CD1c-positive myeloid dendritic cell (primary cell): ENCODE measurements around the gene BPNT1.
A peak's percentile ranks its signal among the peaks of the same experiment; 100 is the strongest.
"Not testable (repeated sequence)": the region's sequence is repeated elsewhere in the genome, so short reads cannot be mapped to it uniquely, and the experiment has no call there.

Experiments used
- DNase-seq: peaks from one replicate; pipeline ENCODE4 v3.0.0-alpha.2; 2016; ENCODE audit errors: extremely low spot score

The BPNT1 gene

GRCh38 chr1:220077887-220078286 lies 11.7 kb downstream of the BPNT1 start:
- DNase-seq: no peak

GRCh38 chr1:220076861-220077762 lies 12.5 kb downstream of the BPNT1 start:
- DNase-seq: no peak

DNA sequence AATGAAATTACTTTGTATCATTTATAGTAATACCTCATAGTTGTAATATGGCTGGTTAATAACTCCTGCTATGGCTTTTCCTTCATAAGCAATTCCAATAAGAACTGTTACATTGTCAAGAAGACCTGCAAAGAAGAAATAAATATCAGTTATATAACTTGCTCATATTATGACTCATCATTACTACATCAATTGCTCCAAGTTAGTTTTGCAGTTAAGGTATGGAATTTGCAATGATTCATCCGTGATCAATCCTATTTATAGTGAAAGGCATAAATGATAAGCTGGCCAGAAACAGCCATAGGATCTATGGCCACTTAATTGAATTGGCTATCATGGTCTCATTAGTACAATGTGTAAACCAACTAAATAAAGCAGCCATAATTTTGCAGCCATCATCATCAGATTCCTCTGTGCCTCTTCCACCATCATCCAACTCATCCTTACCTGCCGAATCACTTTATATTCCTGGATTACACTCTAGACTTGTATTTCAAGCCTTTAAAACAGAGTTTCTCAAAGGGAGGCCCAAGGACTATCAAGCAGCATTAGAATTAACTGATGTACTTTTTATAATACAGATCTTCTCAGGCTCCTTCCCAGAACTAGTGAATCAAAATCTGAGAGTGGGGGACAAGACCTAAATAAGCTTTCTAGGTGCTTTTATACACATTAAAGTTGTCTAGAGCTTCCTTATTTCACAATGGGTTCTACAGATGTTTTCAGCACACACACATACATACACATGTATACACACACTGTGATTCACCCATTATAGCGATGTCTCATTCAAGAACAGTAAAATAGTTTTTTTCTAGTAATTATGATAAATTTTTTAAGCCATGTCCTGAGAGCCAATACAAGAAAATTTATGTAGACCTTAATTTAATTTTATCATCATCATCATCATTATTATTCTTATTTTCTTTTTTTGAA lies 22.1 kb downstream of the BPNT1 start:
- no peak for DNase-seq

GRCh38 chr1:220062629-220063028 lies 27.0 kb downstream of the BPNT1 start:
- no peak for DNase-seq

DNA sequence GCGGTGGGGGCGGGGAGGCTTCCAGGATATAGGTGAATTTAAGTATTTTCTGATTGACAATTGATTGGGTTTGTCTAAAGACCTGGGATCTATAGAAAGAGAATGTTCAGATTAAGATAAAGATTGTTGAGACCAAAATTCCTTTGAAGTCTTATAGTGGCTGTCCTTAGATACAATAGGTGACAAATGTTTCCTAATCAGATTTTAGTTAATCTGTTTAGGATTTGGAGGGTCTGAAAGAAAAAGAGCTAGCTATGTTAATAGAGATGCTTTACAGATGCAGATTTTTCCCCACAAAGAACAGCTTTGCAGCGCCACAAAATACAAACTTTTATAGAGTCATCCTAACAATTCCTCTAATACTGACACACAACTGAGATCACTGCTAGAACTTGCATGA lies 28.7 kb downstream of the BPNT1 start:
- DNase-seq: no peak

GRCh38 chr1:220056374-220056773 lies 33.2 kb downstream of the BPNT1 start:
- no peak for DNase-seq

DNA sequence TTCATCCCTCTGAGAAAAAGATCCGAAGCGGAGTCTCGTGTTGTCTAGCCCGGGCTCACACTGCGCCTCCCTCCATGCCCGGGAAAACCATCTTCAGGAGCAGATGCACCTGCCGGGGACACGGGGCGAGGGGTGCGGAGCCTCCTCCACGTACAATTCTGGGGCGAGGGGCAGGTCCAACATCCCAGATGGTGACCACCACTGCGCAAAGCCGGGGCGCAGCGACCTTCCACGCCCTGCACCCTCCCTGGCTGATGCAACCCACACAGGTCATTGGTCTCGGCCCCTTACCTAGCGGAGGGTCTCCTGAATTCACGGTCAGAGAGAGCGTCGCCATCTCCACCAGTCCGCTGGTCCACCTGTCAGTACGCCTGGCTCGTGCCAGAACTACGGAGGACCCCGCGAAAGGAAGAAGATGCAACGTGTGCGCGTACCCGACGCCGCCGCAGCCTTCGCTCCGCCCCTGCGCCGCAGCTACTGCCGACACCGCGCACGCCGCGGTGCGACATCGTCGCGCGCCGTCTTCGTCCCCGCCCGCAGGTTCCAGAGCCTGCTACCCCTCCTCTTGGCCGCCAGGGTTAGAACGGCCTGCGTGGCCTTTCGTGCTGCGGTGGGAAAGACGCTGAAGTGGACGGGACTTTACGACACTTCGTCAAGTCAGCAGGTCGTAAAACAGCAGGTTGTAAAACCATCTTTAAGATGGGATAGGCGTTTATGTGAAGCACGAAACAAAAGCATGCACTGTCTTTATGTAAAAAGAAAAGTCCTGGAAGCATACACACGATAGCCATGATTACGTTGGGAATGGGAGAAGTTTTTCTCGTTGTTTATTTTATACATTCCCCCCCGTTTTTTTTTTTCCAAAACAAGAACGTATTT lies 43.3 kb downstream of the BPNT1 start, which contains the start of gene EPRS1:
Gene EPRS1 (minus strand): TSS at position 454 of the 879 bp plus-strand sequence. CDS start 117 bp downstream, at position 337.
- peak; percentile 97 for DNase-seq

DNA sequence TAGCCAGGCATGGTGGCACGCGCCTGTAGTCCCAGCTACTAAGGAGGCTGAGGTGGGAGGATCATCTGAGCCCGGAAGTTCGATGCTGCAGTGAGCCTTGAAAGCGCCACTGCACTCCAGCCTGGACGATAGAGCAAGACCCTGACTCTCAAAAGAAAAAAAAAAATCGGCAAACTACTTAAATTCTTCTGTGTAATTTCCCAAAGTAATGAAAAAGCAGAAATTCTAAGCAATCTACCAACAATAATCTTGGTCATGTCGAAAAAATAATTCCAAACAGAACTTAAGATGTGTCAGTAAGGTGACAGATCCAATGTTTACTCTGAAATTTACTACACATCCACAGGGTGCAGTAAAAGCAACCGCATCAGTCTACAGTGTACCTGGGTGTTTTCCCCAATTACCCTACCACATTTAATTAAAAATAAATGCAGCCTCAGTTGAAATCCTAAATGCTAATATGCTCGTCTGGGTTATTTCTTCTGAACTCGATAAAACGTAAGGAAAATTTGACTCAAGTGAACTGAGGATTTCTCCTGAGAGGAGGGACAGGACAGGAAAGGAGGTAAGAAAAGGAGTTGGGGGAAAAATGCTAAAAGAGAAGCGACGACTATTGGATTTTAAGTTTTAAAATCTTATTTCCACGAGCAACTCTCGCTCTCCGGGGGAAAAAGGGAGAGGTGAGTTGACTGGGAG lies 44.1 kb downstream of the BPNT1 start:
- peak; percentile 6 for DNase-seq

- peak; percentile 61 for DNase-seq
These were observed 44.8 kb downstream of the BPNT1 start for GRCh38 chr1:220044678-220045355.

DNA sequence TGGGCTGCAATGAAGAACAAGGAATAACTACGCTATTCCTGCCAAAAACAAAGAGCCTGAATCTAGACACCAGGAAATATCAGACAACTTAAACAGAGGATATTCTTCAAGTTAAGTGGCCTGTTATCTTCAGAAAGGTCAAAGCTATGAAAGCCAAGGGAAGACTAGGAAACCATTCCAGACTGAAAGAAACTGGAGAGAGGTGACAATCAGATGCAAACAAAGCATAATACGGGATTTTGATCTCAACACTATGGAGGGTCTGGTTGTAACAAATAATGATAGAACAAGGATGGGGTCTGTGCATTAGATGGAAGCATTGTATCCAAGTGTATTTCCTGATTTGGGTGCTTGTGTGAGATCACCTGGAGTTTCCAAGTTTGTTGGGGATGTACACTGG lies 45.9 kb downstream of the BPNT1 start:
- DNase-seq: no peak

DNA sequence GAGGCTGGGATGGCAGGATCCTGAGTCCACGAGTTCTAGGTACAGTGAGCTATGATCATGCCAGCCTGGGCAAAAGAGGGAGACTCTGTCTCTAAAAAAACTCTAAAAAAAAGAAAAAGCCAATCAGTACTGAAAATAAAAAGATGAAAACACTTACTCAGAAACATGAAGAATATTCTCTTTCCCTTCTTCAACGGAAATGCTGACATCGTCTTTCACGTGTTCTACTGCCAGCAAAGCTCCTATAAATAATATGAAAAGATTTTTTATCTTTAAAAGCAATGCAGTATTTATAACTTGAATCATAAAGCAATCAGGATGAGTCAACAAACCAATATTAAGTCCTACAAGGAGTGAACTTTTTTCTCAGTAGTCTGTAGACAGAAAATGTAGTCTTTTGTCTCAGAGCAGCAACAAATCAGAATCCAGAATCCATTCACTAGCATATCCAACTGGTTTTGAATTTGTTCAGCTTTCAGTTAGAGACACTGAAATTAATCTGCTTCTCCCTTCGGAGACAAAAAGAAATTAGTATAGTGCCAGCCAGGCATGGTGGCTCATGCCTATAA lies 49.5 kb downstream of the BPNT1 start:
- DNase-seq: no peak

DNA sequence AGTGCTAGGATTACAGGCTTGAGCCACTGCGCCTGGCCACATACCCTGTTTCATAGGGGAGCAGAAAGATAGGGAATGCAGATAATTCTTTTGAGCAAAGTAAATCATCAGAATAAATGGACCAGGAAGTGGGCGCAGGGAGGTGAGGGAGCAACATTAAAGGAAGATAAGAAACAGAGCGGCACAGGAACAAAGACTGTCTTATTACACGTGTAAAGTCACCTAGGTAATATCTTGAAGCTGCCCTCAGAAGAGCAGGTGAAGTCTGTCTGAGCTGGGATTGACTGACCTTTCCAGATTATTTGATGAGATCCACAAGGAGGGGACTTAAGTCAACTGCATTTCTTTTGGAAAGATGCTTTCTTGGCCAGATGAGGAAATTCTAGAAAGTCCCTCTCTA lies 50.9 kb downstream of the BPNT1 start:
- DNase-seq: no peak

DNA sequence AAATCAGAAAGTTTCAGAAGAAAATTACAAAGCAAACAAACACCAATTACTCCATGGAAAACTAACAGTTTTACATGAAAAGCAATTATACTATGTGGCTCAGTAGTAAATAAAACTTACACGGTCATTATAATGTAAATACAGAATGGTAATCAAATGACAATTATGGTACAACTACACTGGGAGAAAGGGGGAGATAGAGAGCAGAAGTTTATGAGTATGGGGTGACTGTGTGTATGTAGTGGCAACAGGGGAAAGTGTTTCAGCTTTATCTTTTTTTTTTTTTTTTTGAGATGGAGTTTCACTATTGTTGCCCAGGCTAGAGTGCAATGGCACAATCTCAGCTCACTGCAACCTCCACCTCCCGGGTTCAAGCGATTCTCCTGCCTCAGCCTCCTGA lies 51.8 kb downstream of the BPNT1 start:
- DNase-seq: not testable (repeated sequence)

DNA sequence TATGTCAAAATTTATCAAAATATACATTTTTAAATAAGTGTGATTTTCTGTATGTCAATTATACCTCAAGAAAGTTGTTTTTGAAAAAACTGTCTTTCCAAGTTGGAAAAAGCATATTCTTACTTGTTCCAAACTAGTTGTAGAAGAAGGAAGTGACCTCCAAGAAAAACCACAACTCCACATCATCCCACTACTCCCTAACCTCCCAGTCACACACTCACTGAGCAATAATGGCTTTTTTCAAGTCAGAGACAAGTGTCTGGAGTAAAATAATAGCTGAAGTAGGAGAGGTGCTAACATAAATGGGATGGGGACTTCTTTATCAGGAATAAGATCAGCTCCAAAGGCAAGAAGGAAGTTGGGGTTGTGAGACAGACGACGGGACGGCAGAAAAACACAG lies 56.7 kb downstream of the BPNT1 start:
- no peak for DNase-seq

DNA sequence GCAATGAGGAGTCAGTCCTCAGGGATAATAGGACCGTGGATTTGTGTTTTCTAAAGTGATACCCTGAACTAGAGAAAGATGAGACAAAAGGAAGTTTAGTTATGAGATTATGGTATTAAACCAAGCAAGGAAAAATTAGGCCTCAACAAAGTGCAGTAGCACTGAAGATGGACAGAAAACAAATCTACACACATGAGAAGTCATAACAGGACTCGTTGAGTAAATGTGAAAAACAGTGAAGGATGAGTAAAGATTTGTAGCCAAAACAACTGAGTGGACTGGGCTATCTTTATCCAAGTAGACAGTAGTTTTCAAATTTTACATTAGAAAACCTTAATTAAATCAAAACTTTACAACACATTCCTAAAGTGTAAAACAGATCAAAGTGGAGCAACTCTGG lies 58.3 kb downstream of the BPNT1 start:
- DNase-seq: no peak

DNA sequence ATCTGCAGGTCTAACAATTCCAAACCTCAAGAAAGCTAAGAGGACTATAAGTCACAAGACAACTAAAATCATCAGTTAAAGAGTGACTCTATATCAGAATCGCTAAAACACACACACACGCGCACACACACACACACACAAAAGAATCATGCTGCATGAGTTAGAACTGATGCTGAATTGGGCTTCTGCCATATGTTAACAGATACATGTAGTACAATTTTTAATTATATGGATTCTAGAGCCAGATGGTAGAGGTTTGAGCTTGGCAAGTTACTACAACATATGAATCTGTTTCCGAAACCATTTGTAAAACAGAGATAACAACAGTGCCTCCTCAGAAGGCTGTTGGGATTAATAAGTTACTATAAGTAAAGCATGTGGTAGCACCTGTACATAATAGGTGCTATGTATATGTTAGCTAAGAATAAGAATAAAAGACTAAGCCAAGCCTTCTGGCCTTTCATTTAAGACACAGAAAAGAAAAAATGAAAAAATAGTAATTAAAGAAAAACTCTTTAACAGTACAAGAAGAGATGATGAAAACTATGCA lies 61.2 kb downstream of the BPNT1 start:
- no peak for DNase-seq

- DNase-seq: no peak
These were observed 70.5 kb downstream of the BPNT1 start for GRCh38 chr1:220019071-220019470.

DNA sequence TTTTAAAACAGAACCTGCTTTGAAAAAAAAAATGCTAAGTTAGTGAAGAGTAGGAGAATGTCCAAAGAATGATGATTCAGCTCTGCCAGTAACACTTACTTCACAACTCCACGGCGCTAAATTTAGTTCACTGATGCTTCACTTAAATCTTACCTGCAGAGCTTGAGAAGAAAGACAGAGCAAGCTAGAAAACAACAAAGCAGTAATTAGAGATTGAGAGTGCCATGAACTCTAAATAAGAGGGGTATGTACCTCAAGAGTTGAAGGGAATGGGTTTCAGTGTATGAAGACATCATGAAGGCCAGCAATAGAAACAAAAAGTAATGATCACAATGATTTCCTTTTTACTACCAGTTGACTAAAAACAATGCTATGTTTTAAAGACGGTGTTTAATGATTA lies 76.1 kb downstream of the BPNT1 start:
- DNase-seq: no peak

- no peak for DNase-seq
These were observed 77.3 kb downstream of the BPNT1 start for GRCh38 chr1:220012259-220012658.

GRCh38 chr1:220011620-220012019 lies 78.0 kb downstream of the BPNT1 start:
- no peak for DNase-seq
